Progenitor cell of endocrine pancreas (in vitro differentiated cells): ENCODE data around the gene UBQLN1. TPM values are rescaled to one million over a fixed set of nuclear protein-coding genes. Genes with fewer than 3 reads are reported as not detected.

Experiments used
- DNase-seq: peaks from one replicate; pipeline ENCODE4 v3.0.0; 2021; ENCODE audit warnings: low spot score; ENCODE audit not compliant: unreplicated experiment
- H3K27ac Mint-ChIP-seq: 2 replicates; pipeline ENCODE4 v1.8.0; 2021; ENCODE audit warnings: mild to moderate bottlenecking, moderate library complexity, mixed read lengths
- H3K27me3 Mint-ChIP-seq: 2 replicates; pipeline ENCODE4 v1.8.0; 2021; ENCODE audit warnings: mixed read lengths
- H3K36me3 Mint-ChIP-seq: 2 replicates; pipeline ENCODE4 v1.8.0; 2022; ENCODE audit warnings: mixed read lengths; ENCODE audit not compliant: insufficient read depth
- H3K4me1 Mint-ChIP-seq: 2 replicates; pipeline ENCODE4 v1.8.0; 2021; ENCODE audit warnings: low read depth, mixed read lengths
- H3K4me3 Mint-ChIP-seq: 2 replicates; pipeline ENCODE4 v1.8.0; 2021; ENCODE audit warnings: low read depth, mild to moderate bottlenecking, moderate library complexity, mixed read lengths
- H3K9me3 Mint-ChIP-seq: 2 replicates; pipeline ENCODE4 v1.8.0; 2021; ENCODE audit warnings: low read depth, mixed read lengths
- total RNA-seq: library from RNA; stranded (reverse); gene quantifications from 2 replicates; pipeline ENCODE4 v1.2.1, GENCODE V29; 2021
- TF ChIP-seq, protein P1 (sequence below): fragments of 200-600 bp; sonication (generic); IDR thresholded peaks from one replicate; pipeline ENCODE4 v1.5.0; 2021; ENCODE audit warnings: antibody characterized with exemption, mild to moderate bottlenecking; ENCODE audit not compliant: unreplicated experiment

Gene UBQLN1
- total RNA-seq, 1 donor from 2014 or later, result 108 TPM

DNA sequence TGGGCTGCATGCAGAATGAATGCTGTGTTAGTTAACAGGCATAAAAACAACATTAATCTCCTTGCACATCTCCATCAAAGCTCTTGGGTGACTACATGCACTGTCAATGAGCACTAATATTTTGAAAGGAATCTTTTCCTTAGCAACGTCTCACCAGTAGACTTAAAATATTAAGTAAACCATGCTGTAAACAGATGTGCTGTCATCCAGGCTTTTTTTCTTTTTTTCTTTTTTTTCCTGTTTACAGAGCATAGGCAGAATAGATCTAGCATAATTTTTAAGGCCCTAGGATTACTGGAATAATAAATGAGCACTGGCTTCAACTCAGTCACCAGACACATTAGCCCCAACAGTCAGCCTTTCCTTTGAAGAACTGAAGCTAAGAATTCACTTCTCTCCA, 36.3 kb downstream of the UBQLN1 start:
- DNase-seq, result no peak
- H3K27me3 Mint-ChIP-seq, result no peaks in the 10 kb centered on the region
- H3K36me3 Mint-ChIP-seq, result peaks cover 12% of the 10 kb centered on the region
- TF ChIP-seq, protein P1, sequence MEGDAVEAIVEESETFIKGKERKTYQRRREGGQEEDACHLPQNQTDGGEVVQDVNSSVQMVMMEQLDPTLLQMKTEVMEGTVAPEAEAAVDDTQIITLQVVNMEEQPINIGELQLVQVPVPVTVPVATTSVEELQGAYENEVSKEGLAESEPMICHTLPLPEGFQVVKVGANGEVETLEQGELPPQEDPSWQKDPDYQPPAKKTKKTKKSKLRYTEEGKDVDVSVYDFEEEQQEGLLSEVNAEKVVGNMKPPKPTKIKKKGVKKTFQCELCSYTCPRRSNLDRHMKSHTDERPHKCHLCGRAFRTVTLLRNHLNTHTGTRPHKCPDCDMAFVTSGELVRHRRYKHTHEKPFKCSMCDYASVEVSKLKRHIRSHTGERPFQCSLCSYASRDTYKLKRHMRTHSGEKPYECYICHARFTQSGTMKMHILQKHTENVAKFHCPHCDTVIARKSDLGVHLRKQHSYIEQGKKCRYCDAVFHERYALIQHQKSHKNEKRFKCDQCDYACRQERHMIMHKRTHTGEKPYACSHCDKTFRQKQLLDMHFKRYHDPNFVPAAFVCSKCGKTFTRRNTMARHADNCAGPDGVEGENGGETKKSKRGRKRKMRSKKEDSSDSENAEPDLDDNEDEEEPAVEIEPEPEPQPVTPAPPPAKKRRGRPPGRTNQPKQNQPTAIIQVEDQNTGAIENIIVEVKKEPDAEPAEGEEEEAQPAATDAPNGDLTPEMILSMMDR, result no peak
- H3K9me3 Mint-ChIP-seq, result no peaks in the 10 kb centered on the region
- no peak overlapping the region for H3K4me3 Mint-ChIP-seq
- H3K27ac Mint-ChIP-seq, result no peak overlapping the region
- peaks cover 5% of the 10 kb centered on the region for H3K4me1 Mint-ChIP-seq

DNA sequence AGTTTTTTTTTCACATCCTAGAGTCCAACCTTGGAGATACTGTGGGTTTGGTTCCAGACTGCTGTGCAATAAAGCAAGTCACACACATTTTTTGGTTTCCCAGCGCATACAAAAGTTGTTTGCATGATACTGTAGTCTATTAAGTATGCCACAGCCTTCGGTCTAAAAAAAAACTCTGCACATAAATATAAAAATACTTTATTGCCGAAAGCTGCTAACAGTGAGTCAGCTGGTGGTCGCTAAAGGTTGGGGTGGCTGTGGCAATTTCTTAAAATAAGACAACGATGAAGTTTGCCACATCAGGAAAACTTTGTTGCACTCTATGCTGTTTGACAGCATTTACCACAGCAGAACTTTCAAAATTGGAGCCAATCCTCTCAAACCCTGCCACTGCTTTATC, 37.4 kb downstream of the UBQLN1 start:
- TF ChIP-seq, protein P1, result no peak
- no peak for DNase-seq
- Mint-ChIP-seq H3K4me3 (no peak overlapping the region), H3K9me3 (no peaks in the 10 kb centered on the region), H3K27me3 (no peaks in the 10 kb centered on the region), H3K27ac (no peak overlapping the region), H3K36me3 (peaks cover 15% of the 10 kb centered on the region), H3K4me1 (peaks cover 4% of the 10 kb centered on the region)

DNA sequence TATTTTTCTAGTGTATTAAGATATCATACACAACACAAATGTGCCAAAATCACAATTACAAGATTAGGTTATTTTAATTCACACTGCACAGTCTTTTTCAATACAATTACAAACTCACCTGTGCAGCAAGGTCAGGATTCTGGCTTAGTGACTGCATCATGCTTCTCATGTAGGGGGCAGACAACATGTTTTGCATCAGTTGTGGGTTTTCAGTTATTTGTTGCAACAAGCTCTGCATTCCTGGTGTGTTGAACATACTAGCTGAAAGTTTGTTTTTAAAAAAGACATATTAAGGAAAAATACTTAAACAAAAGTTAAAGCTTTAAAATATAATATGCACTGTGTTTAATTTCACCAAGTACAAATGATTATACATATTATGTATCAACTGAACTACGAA, 38.7 kb downstream of the UBQLN1 start:
- Mint-ChIP-seq H3K4me1 (peaks cover 3% of the 10 kb centered on the region), H3K4me3 (no peak overlapping the region), H3K9me3 (no peaks in the 10 kb centered on the region), H3K27ac (no peak overlapping the region), H3K27me3 (no peaks in the 10 kb centered on the region), H3K36me3 (peaks cover 16% of the 10 kb centered on the region)
- TF ChIP-seq, protein P1, result no peak
- DNase-seq, result no peak

DNA sequence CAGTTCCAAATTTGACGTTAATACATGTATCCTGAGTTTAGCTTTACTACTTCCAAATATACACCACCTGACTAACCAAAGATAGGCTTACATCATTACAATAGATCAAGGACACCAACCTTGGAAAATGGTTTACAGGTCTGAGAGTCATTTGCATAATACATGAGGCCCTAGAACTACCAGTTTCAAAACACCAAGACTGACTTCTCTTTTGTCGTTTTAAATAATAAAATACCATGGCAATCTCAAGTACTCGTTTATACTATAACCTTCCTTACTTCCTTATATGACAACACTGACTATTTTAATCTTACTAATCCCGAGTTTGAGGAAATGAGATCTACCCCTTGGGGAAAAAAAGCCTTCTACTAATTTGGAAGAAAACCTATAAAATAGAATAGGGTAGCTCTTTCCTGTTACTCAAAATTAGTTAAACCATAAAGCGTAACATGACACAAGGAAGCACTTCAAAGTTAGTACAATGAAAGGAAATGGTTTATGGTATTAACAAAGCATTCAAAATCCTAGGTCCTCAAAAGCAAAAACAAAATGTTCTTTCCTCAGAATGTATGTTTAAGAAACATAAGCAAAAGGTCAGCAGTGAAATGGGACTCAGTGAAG, 42.1 kb downstream of the UBQLN1 start:
- H3K27ac Mint-ChIP-seq, result no peak overlapping the region
- peaks cover 3% of the 10 kb centered on the region for H3K4me1 Mint-ChIP-seq
- peaks cover 12% of the 10 kb centered on the region for H3K36me3 Mint-ChIP-seq
- H3K27me3 Mint-ChIP-seq, result no peaks in the 10 kb centered on the region
- no peak overlapping the region for H3K4me3 Mint-ChIP-seq
- TF ChIP-seq, protein P1, result no peak
- DNase-seq, result no peak
- no peaks in the 10 kb centered on the region for H3K9me3 Mint-ChIP-seq

DNA sequence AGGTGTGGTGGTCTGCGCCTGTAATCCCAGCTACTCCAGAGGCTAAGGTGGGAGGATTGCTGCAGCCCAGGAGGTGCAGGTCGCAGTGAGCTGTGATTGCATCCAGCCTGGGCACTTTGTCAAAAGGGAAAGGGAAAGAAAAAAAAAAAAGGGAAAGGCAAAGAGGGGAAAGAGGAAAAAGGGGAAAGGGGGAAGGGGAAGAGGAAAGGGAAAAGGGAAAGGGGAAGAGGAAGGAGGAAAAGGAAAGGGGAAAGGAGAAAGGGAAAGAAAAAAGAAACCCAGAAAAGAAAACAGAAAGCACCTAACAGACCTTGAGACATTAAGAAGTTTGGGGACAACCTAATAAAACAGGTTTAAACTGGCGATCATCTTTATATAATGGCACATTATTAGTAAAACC, 44.8 kb downstream of the UBQLN1 start:
- TF ChIP-seq, protein P1, result no peak
- Mint-ChIP-seq H3K36me3 (peaks cover 17% of the 10 kb centered on the region), H3K9me3 (no peaks in the 10 kb centered on the region), H3K4me3 (no peak overlapping the region), H3K27me3 (no peaks in the 10 kb centered on the region), H3K27ac (peak overlapping the region; percentile 49), H3K4me1 (no peaks in the 10 kb centered on the region)
- no peak for DNase-seq
